Measurements from ENCODE around the gene ZNF420. TPM values are rescaled to one million over a fixed set of nuclear protein-coding genes. Genes with fewer than 3 reads are reported as not detected.
A peak's percentile ranks its signal among the peaks of the same experiment; 100 is the strongest.

Gene ZNF420
- polyA plus RNA-seq, 1 donor (not counting 4 experiments of a cell fraction or from before 2014, with no cell fraction given): 5.0 TPM

GRCh38 chr19:37172368-37173366 lies 94.4 kb downstream of the ZNF420 start, which contains the start of gene ZNF585A:
TSS of gene ZNF585A (minus strand) at chr19:37172695. CDS start at chr19:37169910, 2,785 bp downstream.
- H3K36me3 ChIP-seq (ENCODE audit: control insufficient read depth in 2 of 2, extremely low read depth in 1 of 2, insufficient read depth in 2 of 2, low read length in 2 of 2): peaks cover 0 to 6% of the 10 kb centered on the region in 2 experiments
- peak within 1 kb of the TSS; percentile 60 for H3K27ac ChIP-seq (ENCODE audit: control insufficient read depth, insufficient read depth, low read length)
- H3K4me1 ChIP-seq (ENCODE audit: control insufficient read depth, extremely low read depth, insufficient read depth, low read length): no peaks in the 10 kb centered on the region
- peak within 1 kb of the TSS; percentile 100 for H2AFZ ChIP-seq (ENCODE audit: control insufficient read depth, low read length)
- no peaks in the 10 kb centered on the region for H3K27me3 ChIP-seq (ENCODE audit: control insufficient read depth, extremely low read depth, insufficient read depth, low read length)
- no peaks in the 10 kb centered on the region for H4K20me1 ChIP-seq (ENCODE audit: control insufficient read depth, extremely low read depth, insufficient read depth, low read length)
- TF ChIP-seq EZH2 (IDR thresholded peaks at IDR 0.05; ENCODE audit: low read length) (no peak), CTCF (optimal IDR thresholded peaks at IDR 0.05 in 1 of 3, IDR thresholded peaks at IDR 0.05 in 1 of 3, conservative IDR thresholded peaks at IDR 0.05 in 1 of 3; ENCODE audit: extremely low read depth in 1 of 3, insufficient read depth in 2 of 3, low read length in 3 of 3) (peak; percentile 20 to 34 (median 29))
- FAIRE-seq (peak; percentile 95), DNase-seq (ENCODE audit: low read depth, low spot score) (peak; percentile 63)
- H3K9me1 ChIP-seq (ENCODE audit: control insufficient read depth, extremely low read depth, insufficient read depth, low read length): no peaks in the 10 kb centered on the region
- H3K9me3 ChIP-seq (ENCODE audit: control insufficient read depth, low read depth, low read length): no peaks in the 10 kb centered on the region
- H3K4me3 ChIP-seq (ENCODE audit: control insufficient read depth in 2 of 3, extremely low read depth in 1 of 3, insufficient read depth in 2 of 3, low read depth in 1 of 3, low read length in 3 of 3): peak within 1 kb of the TSS; percentile 53 to 89 (median 79)
- no peaks in the 10 kb centered on the region for H3K79me2 ChIP-seq (ENCODE audit: control insufficient read depth, insufficient read depth, low read length)
- peak within 1 kb of the TSS; percentile 85 for H3K4me2 ChIP-seq (ENCODE audit: control insufficient read depth, extremely low read depth, insufficient read depth, low read depth, low read length)
- H3K9ac ChIP-seq (ENCODE audit: control insufficient read depth, extremely low read depth, insufficient read depth, low read length): peak within 1 kb of the TSS; percentile 78
- dilution Hi-C loops (cut with MboI; ENCODE audit: extremely low pct_ligation_motif_present, low sequenced_read_pairs): loop anchor here (5.0 kb wide), 1 partner anchor 50 kb away; no protein-coding TSS in a partner anchor

Other genes starting within 250 kb of the ZNF420 start
- 3.9 to 4.8 TPM (median 4.3 TPM) in 3 replicates for gene ZNF790, start 240.0 kb upstream of the ZNF420 start, polyA plus RNA-seq
- 1.5 to 1.9 TPM (median 1.6 TPM) in 3 replicates for gene ZNF345, start 227.6 kb upstream of the ZNF420 start, polyA plus RNA-seq
- 1.2 to 2.3 TPM (median 1.7 TPM) in 3 replicates for gene ZNF829, start 162.1 kb upstream of the ZNF420 start, polyA plus RNA-seq
- 4.0 to 4.1 TPM (median 4.1 TPM) in 3 replicates for gene ZNF568, start 162.1 kb upstream of the ZNF420 start, polyA plus RNA-seq
- 10.8 to 13.2 TPM (median 11.5 TPM) in 3 replicates for gene ZNF585A, start 94.3 kb downstream of the ZNF420 start, polyA plus RNA-seq
- 11.9 to 14.6 TPM (median 12.5 TPM) in 3 replicates for gene ZNF585B, start 132.1 kb downstream of the ZNF420 start, polyA plus RNA-seq
- 3.1 to 5.9 TPM (median 5.3 TPM) in 3 replicates for gene ZNF383, start 139.8 kb downstream of the ZNF420 start, polyA plus RNA-seq